Choroid plexus epithelial cell (primary cell): ENCODE measurements around the gene EVL.

Experiments
- DNase-seq: peaks from one replicate; pipeline ENCODE4 v3.0.0-alpha.2; 2010; ENCODE audit warnings: low read depth
- H3K4me3 ChIP-seq: 2 replicates; pipeline ENCODE4 v1.5.1; 2011; ENCODE audit warnings: low read depth, mild to moderate bottlenecking, control low read depth, low read length, moderate library complexity
- CTCF ChIP-seq: conservative IDR thresholded peaks from 2 replicates; pipeline ENCODE4 v1.5.1; 2011; ENCODE audit warnings: low read depth, mild to moderate bottlenecking, control low read depth, inconsistent platforms, low read length, moderate library complexity

EVL gene

DNA sequence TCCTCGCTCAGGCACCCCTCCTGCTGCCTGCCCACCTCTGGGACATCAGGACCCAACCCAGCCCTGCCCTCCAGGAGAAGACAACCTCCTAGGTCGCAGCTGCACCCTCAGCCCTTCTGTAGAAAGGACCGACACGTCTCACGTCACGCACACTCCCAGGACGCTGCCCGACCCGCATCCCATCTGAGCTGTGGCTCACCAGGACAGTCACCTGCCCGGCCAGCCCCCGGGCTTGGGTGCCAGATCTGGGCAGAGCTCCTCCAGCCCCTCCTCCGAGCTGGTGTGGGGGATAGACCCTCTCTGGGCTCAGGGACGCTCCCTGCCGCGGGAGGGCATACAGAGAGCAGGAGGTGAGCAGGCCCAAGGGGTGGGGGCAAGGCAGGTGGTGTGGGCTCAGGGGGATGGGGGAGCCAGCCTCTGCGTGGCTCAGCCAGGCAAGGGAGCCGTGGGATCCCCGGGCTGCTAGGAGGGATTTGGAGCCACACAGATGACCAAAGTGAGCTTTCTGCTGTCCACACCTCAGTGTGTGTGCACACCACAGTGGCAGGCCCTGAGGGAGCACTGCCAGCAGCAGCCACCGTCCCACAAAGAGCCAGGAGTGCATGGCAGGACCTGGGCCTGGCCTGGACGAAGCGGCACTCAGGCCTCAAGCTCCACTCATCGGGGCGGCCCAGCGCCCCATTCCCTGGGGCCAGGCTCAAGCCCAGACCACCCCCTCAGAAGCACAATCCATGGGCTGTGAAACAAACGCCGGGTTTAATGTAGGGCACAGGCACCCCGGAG lies 80.7 kb downstream of the EVL start:
- no peak overlapping the region for H3K4me3 ChIP-seq

GRCh38 chr14:100146531-100147091 lies 81.4 kb downstream of the EVL start:
- no peak for DNase-seq
- peak; percentile 10 for TF ChIP-seq CTCF
- no peak overlapping the region for H3K4me3 ChIP-seq

More for the DNA sequence above, 80.7 kb downstream of the EVL start:
- no peak for DNase-seq
- no peak for TF ChIP-seq CTCF

GRCh38 chr14:100147181-100147631 lies 82.0 kb downstream of the EVL start:
- H3K4me3 ChIP-seq, result no peak overlapping the region
- DNase-seq, result no peak
- no peak for TF ChIP-seq CTCF

GRCh38 chr14:100147691-100148464 lies 82.7 kb downstream of the EVL start:
- DNase-seq, result no peak
- TF ChIP-seq CTCF, result no peak
- no peak overlapping the region for H3K4me3 ChIP-seq

DNA sequence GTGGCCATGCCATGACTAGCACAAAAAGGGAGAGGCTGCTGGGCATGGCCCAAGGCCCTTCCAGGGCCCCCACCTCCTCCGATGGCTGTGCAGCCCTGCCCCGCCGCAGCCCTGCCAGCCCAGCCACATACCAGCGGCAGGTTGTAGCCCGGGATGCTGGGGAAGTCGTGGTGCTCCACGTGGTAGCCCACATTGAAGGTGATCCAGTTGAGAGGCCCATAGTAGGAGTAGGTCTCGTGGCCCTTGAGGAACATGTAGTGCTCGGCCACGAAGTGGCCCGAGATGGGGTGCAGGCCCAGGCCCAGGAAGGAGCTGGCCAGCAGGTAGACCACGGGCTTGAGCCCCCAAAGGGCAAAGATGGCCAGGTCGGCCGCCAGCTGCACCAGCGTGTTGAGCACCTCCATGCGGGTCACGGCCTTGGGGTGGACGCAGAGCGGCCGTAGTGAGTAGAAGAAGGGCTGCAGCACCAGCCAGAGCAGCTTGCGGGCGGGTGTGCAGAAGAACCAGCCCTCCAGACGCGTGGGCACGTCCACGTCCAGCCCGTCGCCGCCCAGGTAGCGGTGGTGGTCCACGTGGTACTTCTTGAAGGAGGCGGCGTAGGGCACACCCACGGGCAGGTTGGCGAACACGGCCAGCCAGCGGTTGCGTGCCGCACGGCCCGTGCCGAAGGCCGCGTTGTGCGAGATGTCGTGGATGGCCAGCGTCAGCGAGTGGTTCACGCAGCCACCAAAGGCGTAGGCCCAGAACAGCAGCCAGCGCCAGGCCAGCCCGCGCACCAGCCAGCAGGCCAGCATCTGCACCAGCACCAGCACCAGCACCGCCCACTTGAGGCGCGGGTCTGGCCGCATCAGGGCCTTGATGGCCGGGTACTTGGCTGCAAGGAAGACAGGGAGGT lies 83.9 kb downstream of the EVL start:
- TF ChIP-seq CTCF, result no peak
- no peak for DNase-seq
- no peak overlapping the region for H3K4me3 ChIP-seq

DNA sequence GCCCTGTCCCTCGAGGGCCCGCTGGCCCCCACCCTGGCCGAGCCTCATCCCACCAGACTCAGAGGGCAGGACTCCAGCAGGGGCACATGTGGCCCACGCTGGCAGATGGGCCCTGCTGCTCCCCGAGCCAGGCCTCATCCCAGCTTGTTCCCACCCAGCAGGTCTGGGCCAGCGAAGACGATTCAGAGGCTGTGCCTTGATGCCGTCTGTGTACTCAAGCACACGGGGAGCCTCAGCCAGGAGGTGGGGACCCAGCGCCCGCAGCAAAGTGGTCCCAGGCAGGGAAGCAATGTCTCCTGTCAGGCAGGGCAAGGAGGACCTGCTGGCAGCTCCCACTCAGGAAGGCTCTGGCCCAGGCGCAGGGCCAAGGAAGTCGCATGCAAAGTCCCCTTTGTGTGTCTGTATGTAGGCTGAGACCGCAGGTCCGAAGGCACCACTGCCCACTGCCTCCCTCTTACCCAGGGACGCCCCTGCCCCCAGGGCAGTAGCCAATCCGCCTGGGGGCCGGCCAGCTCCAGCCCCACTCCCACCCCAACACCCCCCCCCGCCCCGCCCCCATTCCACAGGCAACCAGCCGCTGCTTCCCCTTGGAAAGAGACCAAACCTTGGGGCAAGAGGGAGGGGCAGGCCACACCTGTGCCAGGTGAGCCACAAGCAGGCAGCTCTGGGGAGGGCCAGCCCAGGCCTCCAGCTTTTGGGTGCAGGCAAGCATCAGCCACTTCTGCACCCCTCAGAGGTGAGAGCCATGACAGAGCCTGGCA lies 84.8 kb downstream of the EVL start:
- TF ChIP-seq CTCF, result no peak
- DNase-seq, result no peak
- no peak overlapping the region for H3K4me3 ChIP-seq
